ENCODE measurements around the gene ELMO1.

The ELMO1 gene

GRCh38 chr7:36851382-36851781 is 597.3 kb downstream of the ELMO1 start:
- DNase-seq: peak; percentile 16

GRCh38 chr7:36847946-36848345 is 600.7 kb downstream of the ELMO1 start:
- DNase-seq: no peak

- DNase-seq: no peak
Measured at GRCh38 chr7:36844374-36844773, 604.3 kb downstream of the ELMO1 start.

- DNase-seq: no peak
Measured at GRCh38 chr7:36840904-36841303, 607.8 kb downstream of the ELMO1 start.

- no peak for DNase-seq
Measured at GRCh38 chr7:36838616-36839225, 609.9 kb downstream of the ELMO1 start.

- DNase-seq: no peak
Measured at GRCh38 chr7:36831049-36831448, 617.6 kb downstream of the ELMO1 start.

- no peak for DNase-seq
Measured at GRCh38 chr7:36827726-36828703, 620.6 kb downstream of the ELMO1 start.

- no peak for DNase-seq
Measured at GRCh38 chr7:36825501-36825900, 623.2 kb downstream of the ELMO1 start.

- no peak for DNase-seq
Measured at GRCh38 chr7:36823353-36823752, 625.3 kb downstream of the ELMO1 start.

GRCh38 chr7:36821617-36822016 is 627.0 kb downstream of the ELMO1 start:
- DNase-seq: no peak

- DNase-seq: no peak
Measured at GRCh38 chr7:36820527-36821170, 628.0 kb downstream of the ELMO1 start.

GRCh38 chr7:36819639-36820038 is 629.0 kb downstream of the ELMO1 start:
- DNase-seq: no peak

GRCh38 chr7:36814311-36814710 is 634.4 kb downstream of the ELMO1 start:
- DNase-seq: no peak

GRCh38 chr7:36811807-36812206 is 636.9 kb downstream of the ELMO1 start:
- no peak for DNase-seq

- DNase-seq: no peak
Measured at GRCh38 chr7:36810489-36810888, 638.2 kb downstream of the ELMO1 start.

GRCh38 chr7:36810032-36810431 is 638.6 kb downstream of the ELMO1 start:
- DNase-seq: no peak

GRCh38 chr7:36809510-36809909 is 639.2 kb downstream of the ELMO1 start:
- DNase-seq: no peak

GRCh38 chr7:36809086-36809485 is 639.6 kb downstream of the ELMO1 start:
- no peak for DNase-seq

- peak; percentile 19 for DNase-seq
Measured at GRCh38 chr7:36806891-36807290, 641.8 kb downstream of the ELMO1 start.
